GM19193 (cell line): Measurements from ENCODE around the gene FMNL2.

Experiments
- POLR2A ChIP-seq: IDR thresholded peaks from 4 replicates; pipeline ENCODE4 v1.6.1; 2011; ENCODE audit not compliant: insufficient read depth, insufficient read length; ENCODE audit errors: extremely low read depth

FMNL2 gene

GRCh38 chr2:152423684-152424083 is 88.7 kb downstream of the FMNL2 start:
- TF ChIP-seq POLR2A, result no peak

- no peak for TF ChIP-seq POLR2A
Measured at GRCh38 chr2:152425765-152426727, 91.1 kb downstream of the FMNL2 start.

- TF ChIP-seq POLR2A, result no peak
Measured at GRCh38 chr2:152426801-152427200, 91.8 kb downstream of the FMNL2 start.

- no peak for TF ChIP-seq POLR2A
Measured at GRCh38 chr2:152427902-152428301, 92.9 kb downstream of the FMNL2 start.

- no peak for TF ChIP-seq POLR2A
Measured at GRCh38 chr2:152428800-152429582, 94.0 kb downstream of the FMNL2 start.

- no peak for TF ChIP-seq POLR2A
Measured at GRCh38 chr2:152430876-152431275, 95.9 kb downstream of the FMNL2 start.

- no peak for TF ChIP-seq POLR2A
Measured at GRCh38 chr2:152431370-152432098, 96.6 kb downstream of the FMNL2 start.

GRCh38 chr2:152432206-152432653 is 97.3 kb downstream of the FMNL2 start:
- no peak for TF ChIP-seq POLR2A

GRCh38 chr2:152432765-152433164 is 97.8 kb downstream of the FMNL2 start:
- TF ChIP-seq POLR2A, result no peak

GRCh38 chr2:152433289-152433688 is 98.3 kb downstream of the FMNL2 start:
- no peak for TF ChIP-seq POLR2A

- TF ChIP-seq POLR2A, result no peak
Measured at GRCh38 chr2:152433791-152434190, 98.8 kb downstream of the FMNL2 start.

- no peak for TF ChIP-seq POLR2A
Measured at GRCh38 chr2:152434395-152435182, 99.6 kb downstream of the FMNL2 start.

- no peak for TF ChIP-seq POLR2A
Measured at GRCh38 chr2:152436148-152436547, 101.2 kb downstream of the FMNL2 start.

- TF ChIP-seq POLR2A, result no peak
Measured at GRCh38 chr2:152437276-152438108, 102.5 kb downstream of the FMNL2 start.

- no peak for TF ChIP-seq POLR2A
Measured at GRCh38 chr2:152440049-152440448, 105.1 kb downstream of the FMNL2 start.
